Liver (tissue), 9 donors: ENCODE data around the gene MTRR. TPM values are rescaled to one million over a fixed set of nuclear protein-coding genes. Genes with fewer than 3 reads are reported as not detected.

Experiments used
- DNase-seq: peaks from one replicate; pipeline ENCODE4 v3.0.0-alpha.2; 2017; ENCODE audit warnings: low spot score
- H3K27ac ChIP-seq, 2 donors: one replicate each; pipeline ENCODE4 v1.7.0; 2013; ENCODE audit warnings: inconsistent platforms in 2 of 2, low read length in 2 of 2, control low read depth in 1 of 2, low read depth in 1 of 2, mild to moderate bottlenecking in 1 of 2
- H3K27me3 ChIP-seq, 4 donors: one replicate each; pipeline versions ENCODE4 v1.6.1 to v1.7.0; 2013; ENCODE audit warnings: low read length in 3 of 4, inconsistent platforms in 1 of 4, mild to moderate bottlenecking in 1 of 4, moderate library complexity in 1 of 4; ENCODE audit not compliant: control insufficient read depth in 4 of 4, insufficient read depth in 4 of 4
- H3K36me3 ChIP-seq, 4 donors: one replicate each; pipeline versions ENCODE4 v1.6.1 to v1.7.0; 2013; ENCODE audit warnings: low read length in 3 of 4, mild to moderate bottlenecking in 3 of 4, low read depth in 1 of 4, moderate library complexity in 1 of 4; ENCODE audit not compliant: control insufficient read depth in 4 of 4, insufficient read depth in 3 of 4
- H3K4me1 ChIP-seq, 4 donors: one replicate each; pipeline versions ENCODE4 v1.6.1 to v1.7.0; 2013; ENCODE audit warnings: low read length in 3 of 4, mild to moderate bottlenecking in 3 of 4, moderate library complexity in 1 of 4; ENCODE audit not compliant: control insufficient read depth in 4 of 4, insufficient read depth in 4 of 4
- H3K4me3 ChIP-seq, 3 donors: one replicate each; pipeline versions ENCODE4 v1.6.1 to v1.7.0; 2013; ENCODE audit warnings: low read length in 3 of 3, control low read depth in 1 of 3, low read depth in 1 of 3, mild to moderate bottlenecking in 1 of 3
- H3K9ac ChIP-seq, 2 donors: one replicate each; pipeline ENCODE4 v1.7.0; 2013; ENCODE audit warnings: low read length in 2 of 2, mild to moderate bottlenecking in 2 of 2, moderate library complexity in 2 of 2, control low read depth in 1 of 2, low read depth in 1 of 2
- H3K9me3 ChIP-seq, 4 donors: one replicate each; pipeline versions ENCODE4 v1.6.1 to v1.7.0; 2013; ENCODE audit warnings: low read length in 3 of 4; ENCODE audit not compliant: control insufficient read depth in 4 of 4
- EGR1 ChIP-seq, 2 donors: IDR thresholded peaks; 2 replicates each; pipeline ENCODE4 v1.6.1; 2016 to 2018; ENCODE audit warnings: antibody characterized with exemption in 2 of 2, low read depth in 2 of 2
- FOXA1 ChIP-seq: IDR thresholded peaks from 2 replicates; pipeline ENCODE4 v1.6.1; 2016; ENCODE audit warnings: antibody characterized with exemption
- FOXA2 ChIP-seq: IDR thresholded peaks from 2 replicates; pipeline ENCODE4 v1.6.1; 2016; ENCODE audit warnings: antibody characterized with exemption
- GABPA ChIP-seq, 2 donors: IDR thresholded peaks in 1 of 2; conservative IDR thresholded peaks in 1 of 2; 2 replicates each; pipeline ENCODE4 v1.6.1; 2016; ENCODE audit warnings: antibody characterized with exemption in 2 of 2, mild to moderate bottlenecking in 1 of 2, moderate library complexity in 1 of 2
- HNF4A ChIP-seq, 2 donors: conservative IDR thresholded peaks; 2 replicates each; pipeline ENCODE4 v1.6.1; 2016; ENCODE audit warnings: antibody characterized with exemption in 2 of 2, mild to moderate bottlenecking in 2 of 2
- HNF4G ChIP-seq: IDR thresholded peaks from 2 replicates; pipeline ENCODE4 v1.6.1; 2016; ENCODE audit warnings: antibody characterized with exemption
- JUND ChIP-seq, 2 donors: IDR thresholded peaks; 2 replicates each; pipeline ENCODE4 v1.6.1; 2016; ENCODE audit warnings: antibody characterized with exemption in 2 of 2
- NR2F2 ChIP-seq: IDR thresholded peaks from 2 replicates; pipeline ENCODE4 v1.6.1; 2016; ENCODE audit warnings: antibody characterized with exemption
- RAD21 ChIP-seq, 2 donors: IDR thresholded peaks; 2 replicates each; pipeline ENCODE4 v1.6.1; 2016; ENCODE audit warnings: antibody characterized with exemption in 2 of 2, mild to moderate bottlenecking in 2 of 2
- RXRA ChIP-seq, 2 donors: IDR thresholded peaks; 2 replicates each; pipeline ENCODE4 v1.6.1; 2017 to 2018; ENCODE audit warnings: antibody characterized with exemption in 2 of 2, mild to moderate bottlenecking in 1 of 2
- SP1 ChIP-seq: IDR thresholded peaks from 2 replicates; pipeline ENCODE4 v1.6.1; 2018; ENCODE audit warnings: antibody characterized with exemption, mild to moderate bottlenecking
- TAF1 ChIP-seq: conservative IDR thresholded peaks from 2 replicates; pipeline ENCODE4 v1.6.1; 2016; ENCODE audit warnings: antibody characterized with exemption, mild to moderate bottlenecking
- YY1 ChIP-seq: IDR thresholded peaks from 2 replicates; pipeline ENCODE4 v1.6.1; 2016; ENCODE audit warnings: antibody characterized with exemption, mild to moderate bottlenecking
- polyA plus RNA-seq, 2 donors: library from polyadenylated mRNA; stranded (reverse) in 1 of 2; unstranded in 1 of 2; fragments of 200-250 nt in 1 of 2; fragments of >200 nt in 1 of 2; fragmentation: Nextera tagmentation in 1 of 2; extraction: Ambion mirVana in 1 of 2; gene quantifications; one replicate each; pipeline versions ENCODE4 v1.2.1 to v1.2.3, GENCODE V29; 2013 to 2015
- total RNA-seq, 2 donors: library from RNA; depleted of rRNA; stranded (reverse); fragments of >200 nt; gene quantifications; one replicate each; pipeline ENCODE4 v1.2.3, GENCODE V29; 2014
- TF ChIP-seq, protein P1 (sequence below): IDR thresholded peaks from 2 replicates; pipeline ENCODE4 v1.6.1; 2016; ENCODE audit warnings: antibody characterized with exemption
- TF ChIP-seq, protein P2 (sequence below): fragments of 150-350 bp; IDR thresholded peaks from 2 replicates; pipeline ENCODE4 v1.5.1; 2017; ENCODE audit warnings: improper control_type of control experiment, low read depth, low read length; ENCODE audit not compliant: missing input control
- TF ChIP-seq, protein P3 (sequence below): IDR thresholded peaks from 2 replicates; pipeline ENCODE4 v1.6.1; 2016; ENCODE audit warnings: antibody characterized with exemption, mild to moderate bottlenecking
- TF ChIP-seq, protein P4 (sequence below): IDR thresholded peaks from 2 replicates; pipeline ENCODE4 v1.6.1; 2016; ENCODE audit warnings: antibody characterized with exemption
- TF ChIP-seq, protein P5 (sequence below): IDR thresholded peaks from 2 replicates; pipeline ENCODE4 v1.6.1; 2016; ENCODE audit warnings: antibody characterized with exemption
- donor health status: healthy.
- donor health status: healthy.
- donor health status: healthy.
- donor health status: healthy.
- donor health status: healthy.

MTRR gene
- total and polyA plus RNA-seq, 4 donors: 16.2 to 49.7 (median 18.0) TPM

DNA sequence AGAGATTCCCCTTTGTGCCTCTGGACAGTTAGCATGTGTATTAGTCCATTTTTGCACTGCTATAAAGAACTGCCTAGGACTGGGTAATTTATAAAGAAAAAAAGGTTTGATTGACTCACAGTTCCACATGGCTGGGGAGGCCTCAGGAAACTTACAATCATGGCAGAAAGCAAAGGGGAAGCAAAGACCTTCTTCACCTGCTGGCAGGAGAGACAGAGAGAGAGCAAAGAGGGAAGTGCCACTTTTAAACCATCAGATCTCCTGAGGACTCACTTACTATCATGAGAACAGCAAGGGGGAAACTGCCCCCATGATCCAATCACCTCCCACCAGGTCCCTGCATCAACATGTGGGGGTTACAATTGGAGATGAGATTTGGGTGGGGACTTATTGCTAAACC, 24.0 kb upstream of the MTRR start:
- DNase-seq: no peak
- H3K36me3 ChIP-seq: no peaks in the 10 kb centered on the region
- no peak overlapping the region for H3K9ac ChIP-seq
- TF ChIP-seq FOXA1: no peak
- TF ChIP-seq NR2F2: no peak
- TF ChIP-seq RXRA (IDR thresholded peaks at IDR 0.05): no peak
- TF ChIP-seq EGR1 (IDR thresholded peaks at IDR 0.05; ENCODE audit: low read depth in 2 of 2): no peak
- TF ChIP-seq HNF4A (conservative IDR thresholded peaks at IDR 0.05): no peak
- TF ChIP-seq TAF1: no peak
- TF ChIP-seq RAD21 (IDR thresholded peaks at IDR 0.05): no peak
- TF ChIP-seq, protein P1, sequence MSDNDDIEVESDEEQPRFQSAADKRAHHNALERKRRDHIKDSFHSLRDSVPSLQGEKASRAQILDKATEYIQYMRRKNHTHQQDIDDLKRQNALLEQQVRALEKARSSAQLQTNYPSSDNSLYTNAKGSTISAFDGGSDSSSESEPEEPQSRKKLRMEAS: no peak
- TF ChIP-seq, protein P2, sequence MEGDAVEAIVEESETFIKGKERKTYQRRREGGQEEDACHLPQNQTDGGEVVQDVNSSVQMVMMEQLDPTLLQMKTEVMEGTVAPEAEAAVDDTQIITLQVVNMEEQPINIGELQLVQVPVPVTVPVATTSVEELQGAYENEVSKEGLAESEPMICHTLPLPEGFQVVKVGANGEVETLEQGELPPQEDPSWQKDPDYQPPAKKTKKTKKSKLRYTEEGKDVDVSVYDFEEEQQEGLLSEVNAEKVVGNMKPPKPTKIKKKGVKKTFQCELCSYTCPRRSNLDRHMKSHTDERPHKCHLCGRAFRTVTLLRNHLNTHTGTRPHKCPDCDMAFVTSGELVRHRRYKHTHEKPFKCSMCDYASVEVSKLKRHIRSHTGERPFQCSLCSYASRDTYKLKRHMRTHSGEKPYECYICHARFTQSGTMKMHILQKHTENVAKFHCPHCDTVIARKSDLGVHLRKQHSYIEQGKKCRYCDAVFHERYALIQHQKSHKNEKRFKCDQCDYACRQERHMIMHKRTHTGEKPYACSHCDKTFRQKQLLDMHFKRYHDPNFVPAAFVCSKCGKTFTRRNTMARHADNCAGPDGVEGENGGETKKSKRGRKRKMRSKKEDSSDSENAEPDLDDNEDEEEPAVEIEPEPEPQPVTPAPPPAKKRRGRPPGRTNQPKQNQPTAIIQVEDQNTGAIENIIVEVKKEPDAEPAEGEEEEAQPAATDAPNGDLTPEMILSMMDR: no peak
- no peak for TF ChIP-seq JUND (IDR thresholded peaks at IDR 0.05)
- no peak for TF ChIP-seq SP1
- TF ChIP-seq GABPA (IDR thresholded peaks at IDR 0.05 in 1 of 2, conservative IDR thresholded peaks at IDR 0.05 in 1 of 2): no peak
- TF ChIP-seq YY1: no peak
- TF ChIP-seq, protein P3, sequence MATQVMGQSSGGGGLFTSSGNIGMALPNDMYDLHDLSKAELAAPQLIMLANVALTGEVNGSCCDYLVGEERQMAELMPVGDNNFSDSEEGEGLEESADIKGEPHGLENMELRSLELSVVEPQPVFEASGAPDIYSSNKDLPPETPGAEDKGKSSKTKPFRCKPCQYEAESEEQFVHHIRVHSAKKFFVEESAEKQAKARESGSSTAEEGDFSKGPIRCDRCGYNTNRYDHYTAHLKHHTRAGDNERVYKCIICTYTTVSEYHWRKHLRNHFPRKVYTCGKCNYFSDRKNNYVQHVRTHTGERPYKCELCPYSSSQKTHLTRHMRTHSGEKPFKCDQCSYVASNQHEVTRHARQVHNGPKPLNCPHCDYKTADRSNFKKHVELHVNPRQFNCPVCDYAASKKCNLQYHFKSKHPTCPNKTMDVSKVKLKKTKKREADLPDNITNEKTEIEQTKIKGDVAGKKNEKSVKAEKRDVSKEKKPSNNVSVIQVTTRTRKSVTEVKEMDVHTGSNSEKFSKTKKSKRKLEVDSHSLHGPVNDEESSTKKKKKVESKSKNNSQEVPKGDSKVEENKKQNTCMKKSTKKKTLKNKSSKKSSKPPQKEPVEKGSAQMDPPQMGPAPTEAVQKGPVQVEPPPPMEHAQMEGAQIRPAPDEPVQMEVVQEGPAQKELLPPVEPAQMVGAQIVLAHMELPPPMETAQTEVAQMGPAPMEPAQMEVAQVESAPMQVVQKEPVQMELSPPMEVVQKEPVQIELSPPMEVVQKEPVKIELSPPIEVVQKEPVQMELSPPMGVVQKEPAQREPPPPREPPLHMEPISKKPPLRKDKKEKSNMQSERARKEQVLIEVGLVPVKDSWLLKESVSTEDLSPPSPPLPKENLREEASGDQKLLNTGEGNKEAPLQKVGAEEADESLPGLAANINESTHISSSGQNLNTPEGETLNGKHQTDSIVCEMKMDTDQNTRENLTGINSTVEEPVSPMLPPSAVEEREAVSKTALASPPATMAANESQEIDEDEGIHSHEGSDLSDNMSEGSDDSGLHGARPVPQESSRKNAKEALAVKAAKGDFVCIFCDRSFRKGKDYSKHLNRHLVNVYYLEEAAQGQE: no peak
- no peak for TF ChIP-seq FOXA2
- no peak for TF ChIP-seq HNF4G
- TF ChIP-seq, protein P4, sequence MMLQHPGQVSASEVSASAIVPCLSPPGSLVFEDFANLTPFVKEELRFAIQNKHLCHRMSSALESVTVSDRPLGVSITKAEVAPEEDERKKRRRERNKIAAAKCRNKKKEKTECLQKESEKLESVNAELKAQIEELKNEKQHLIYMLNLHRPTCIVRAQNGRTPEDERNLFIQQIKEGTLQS: no peak
- TF ChIP-seq, protein P5, sequence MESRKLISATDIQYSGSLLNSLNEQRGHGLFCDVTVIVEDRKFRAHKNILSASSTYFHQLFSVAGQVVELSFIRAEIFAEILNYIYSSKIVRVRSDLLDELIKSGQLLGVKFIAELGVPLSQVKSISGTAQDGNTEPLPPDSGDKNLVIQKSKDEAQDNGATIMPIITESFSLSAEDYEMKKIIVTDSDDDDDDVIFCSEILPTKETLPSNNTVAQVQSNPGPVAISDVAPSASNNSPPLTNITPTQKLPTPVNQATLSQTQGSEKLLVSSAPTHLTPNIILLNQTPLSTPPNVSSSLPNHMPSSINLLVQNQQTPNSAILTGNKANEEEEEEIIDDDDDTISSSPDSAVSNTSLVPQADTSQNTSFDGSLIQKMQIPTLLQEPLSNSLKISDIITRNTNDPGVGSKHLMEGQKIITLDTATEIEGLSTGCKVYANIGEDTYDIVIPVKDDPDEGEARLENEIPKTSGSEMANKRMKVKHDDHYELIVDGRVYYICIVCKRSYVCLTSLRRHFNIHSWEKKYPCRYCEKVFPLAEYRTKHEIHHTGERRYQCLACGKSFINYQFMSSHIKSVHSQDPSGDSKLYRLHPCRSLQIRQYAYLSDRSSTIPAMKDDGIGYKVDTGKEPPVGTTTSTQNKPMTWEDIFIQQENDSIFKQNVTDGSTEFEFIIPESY: no peak
- no peaks in the 10 kb centered on the region for H3K9me3 ChIP-seq
- no peaks in the 10 kb centered on the region for H3K27me3 ChIP-seq
- H3K27ac ChIP-seq: no peak overlapping the region
- peaks cover 0 to under 1% (median 0%) of the 10 kb centered on the region in 4 donors for H3K4me1 ChIP-seq
- no peak overlapping the region for H3K4me3 ChIP-seq
